Calu3 (cell line): Measurements from ENCODE around the gene GALNT17. TPM values are rescaled to one million over a fixed set of nuclear protein-coding genes. Genes with fewer than 3 reads are reported as not detected.

Experiments
- BruUV-seq: library from RNA; stranded (reverse); fragments of 400-500 nt; replicated peaks from 2 replicates; lab custom pipeline; 2021; lab: Mats Ljungman, UMichigan
- CTCF ChIA-PET: fragments of 300-600 bp; sonication (Branson Sonifier 250); formaldehyde crosslinking; loops from one replicate; lab custom pipeline; 2022; ENCODE audit warnings: antibody characterized with exemption; lab: Charles Lee
- DNase-seq: peaks from one replicate; pipeline ENCODE4 v3.0.0; 2022
- H3K27ac Mint-ChIP-seq: one replicate; pipeline ENCODE4 v1.8.0; 2022; ENCODE audit warnings: mixed read lengths; ENCODE audit not compliant: unreplicated experiment
- H3K27me3 Mint-ChIP-seq: one replicate; pipeline ENCODE4 v1.8.0; 2022; ENCODE audit warnings: mixed read lengths; ENCODE audit not compliant: unreplicated experiment
- H3K36me3 Mint-ChIP-seq: one replicate; pipeline ENCODE4 v1.8.0; 2022; ENCODE audit warnings: mild to moderate bottlenecking, moderate library complexity, mixed read lengths; ENCODE audit not compliant: insufficient read depth, unreplicated experiment
- H3K4me1 Mint-ChIP-seq: one replicate; pipeline ENCODE4 v1.8.0; 2022; ENCODE audit warnings: mild to moderate bottlenecking, low read depth, mixed read lengths; ENCODE audit not compliant: unreplicated experiment
- H3K4me3 Mint-ChIP-seq: one replicate; pipeline ENCODE4 v1.8.0; 2022; ENCODE audit warnings: mild to moderate bottlenecking, low read depth, moderate library complexity, mixed read lengths; ENCODE audit not compliant: unreplicated experiment
- H3K9me3 Mint-ChIP-seq: one replicate; pipeline ENCODE4 v1.8.0; 2022; ENCODE audit warnings: low read depth, mixed read lengths; ENCODE audit not compliant: unreplicated experiment
- CTCF ChIP-seq: fragments of 200-600 bp; IDR thresholded peaks from one replicate; pipeline ENCODE4 v1.8.0; 2022; ENCODE audit warnings: antibody characterized with exemption; ENCODE audit not compliant: unreplicated experiment
- intact Hi-C: fragments of 100-400 bp; cut with micrococcal nuclease; formaldehyde crosslinking; loops from one replicate; pipeline ENCODE4 v1.10.0; 2022; ENCODE audit not compliant: unreplicated experiment
- total RNA-seq: library from RNA; stranded (reverse); gene quantifications from 2 replicates; pipeline ENCODE4 v1.2.3, GENCODE V29; 2022

GALNT17 gene
- total RNA-seq, 1 experiment from 2014 or later: not detected

GRCh38 chr7:71706597-71706975 lies 574.6 kb downstream of the GALNT17 start:
- peaks cover 13% of the 10 kb centered on the region for H3K9me3 Mint-ChIP-seq
- CTCF ChIA-PET: no interaction called here
- H3K36me3 Mint-ChIP-seq: no peaks in the 10 kb centered on the region
- no peak for DNase-seq
- H3K4me3 Mint-ChIP-seq: no peak overlapping the region
- intact Hi-C loops: no loop called here
- no peak for TF ChIP-seq CTCF
- BruUV-seq: no TSS peak
- no peaks in the 10 kb centered on the region for H3K4me1 Mint-ChIP-seq
- H3K27ac Mint-ChIP-seq: no peak overlapping the region
- H3K27me3 Mint-ChIP-seq: no peaks in the 10 kb centered on the region

GRCh38 chr7:71707041-71707440 lies 575.1 kb downstream of the GALNT17 start:
- DNase-seq: no peak
- Mint-ChIP-seq H3K4me3 (no peak overlapping the region), H3K27ac (no peak overlapping the region), H3K9me3 (peaks cover 15% of the 10 kb centered on the region), H3K4me1 (no peaks in the 10 kb centered on the region), H3K27me3 (no peaks in the 10 kb centered on the region), H3K36me3 (no peaks in the 10 kb centered on the region)
- no TSS peak for BruUV-seq
- TF ChIP-seq CTCF: no peak
- CTCF ChIA-PET: no interaction called here
- intact Hi-C loops: no loop called here

- no peak overlapping the region for H3K4me3 Mint-ChIP-seq
- H3K36me3 Mint-ChIP-seq: no peaks in the 10 kb centered on the region
- no TSS peak for BruUV-seq
- intact Hi-C loops: no loop called here
- H3K9me3 Mint-ChIP-seq: peaks cover 8% of the 10 kb centered on the region
- no peak for TF ChIP-seq CTCF
- DNase-seq: no peak
- CTCF ChIA-PET: no interaction called here
- no peak overlapping the region for H3K27ac Mint-ChIP-seq
- H3K27me3 Mint-ChIP-seq: no peaks in the 10 kb centered on the region
- no peaks in the 10 kb centered on the region for H3K4me1 Mint-ChIP-seq
These were observed 576.8 kb downstream of the GALNT17 start for GRCh38 chr7:71708710-71709109.

GRCh38 chr7:71710442-71710841 lies 578.5 kb downstream of the GALNT17 start:
- H3K4me3 Mint-ChIP-seq: no peak overlapping the region
- no TSS peak for BruUV-seq
- H3K36me3 Mint-ChIP-seq: no peaks in the 10 kb centered on the region
- peaks cover 7% of the 10 kb centered on the region for H3K9me3 Mint-ChIP-seq
- CTCF ChIA-PET: no interaction called here
- DNase-seq: no peak
- no peak overlapping the region for H3K27ac Mint-ChIP-seq
- no peaks in the 10 kb centered on the region for H3K27me3 Mint-ChIP-seq
- TF ChIP-seq CTCF: no peak
- intact Hi-C loops: no loop called here
- no peaks in the 10 kb centered on the region for H3K4me1 Mint-ChIP-seq
